GM18498 (cell line): Measurements from ENCODE around the gene HSD11B2.

Experiments used
- ATAC-seq: cut with Tn5 transposase; IDR thresholded peaks from one replicate; pipeline ENCODE4 v1.9.1; 2021; ENCODE audit warnings: mild to moderate bottlenecking, moderate library complexity; ENCODE audit not compliant: unreplicated experiment

The HSD11B2 gene

GRCh38 chr16:67396159-67397035, 34.5 kb upstream of the HSD11B2 start:
- ATAC-seq, result no peak

- no peak for ATAC-seq
Observed at GRCh38 chr16:67397036-67397801, 33.7 kb upstream of the HSD11B2 start.

DNA sequence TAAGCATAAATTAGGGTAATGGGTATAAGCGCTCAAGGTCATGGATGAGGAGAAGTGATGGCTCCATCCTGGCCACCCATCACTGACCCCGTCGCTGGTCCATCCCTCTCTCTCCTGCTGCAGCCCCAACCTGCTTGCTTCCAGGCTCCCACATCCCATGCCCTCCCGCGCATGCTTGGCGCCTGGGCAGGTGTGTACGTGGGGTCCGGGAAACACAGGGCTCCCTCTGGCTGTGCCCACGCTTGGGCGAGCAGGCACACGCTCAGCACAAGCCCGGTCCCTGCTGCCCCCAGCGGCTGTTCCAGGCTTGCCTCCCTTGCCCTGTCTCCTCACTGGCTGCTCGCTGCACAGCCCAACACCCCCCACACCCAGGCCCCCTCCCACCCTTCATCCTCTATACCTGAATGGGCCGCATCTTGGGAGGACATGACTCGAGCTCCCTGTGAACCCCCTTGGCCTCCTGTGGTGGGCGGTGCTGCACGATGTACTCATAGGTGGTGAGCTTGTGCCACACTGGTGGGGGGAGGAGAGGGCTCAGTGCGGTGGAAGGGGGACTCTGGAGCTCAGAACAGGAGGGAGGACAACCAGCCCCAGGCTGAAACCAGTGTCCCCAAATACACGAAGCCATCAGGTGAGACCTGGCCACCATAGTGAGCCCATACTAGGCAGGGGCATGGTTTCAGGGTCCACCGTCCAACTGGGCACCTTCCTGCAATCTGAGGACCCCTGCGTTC, 32.9 kb upstream of the HSD11B2 start:
- no peak for ATAC-seq

DNA sequence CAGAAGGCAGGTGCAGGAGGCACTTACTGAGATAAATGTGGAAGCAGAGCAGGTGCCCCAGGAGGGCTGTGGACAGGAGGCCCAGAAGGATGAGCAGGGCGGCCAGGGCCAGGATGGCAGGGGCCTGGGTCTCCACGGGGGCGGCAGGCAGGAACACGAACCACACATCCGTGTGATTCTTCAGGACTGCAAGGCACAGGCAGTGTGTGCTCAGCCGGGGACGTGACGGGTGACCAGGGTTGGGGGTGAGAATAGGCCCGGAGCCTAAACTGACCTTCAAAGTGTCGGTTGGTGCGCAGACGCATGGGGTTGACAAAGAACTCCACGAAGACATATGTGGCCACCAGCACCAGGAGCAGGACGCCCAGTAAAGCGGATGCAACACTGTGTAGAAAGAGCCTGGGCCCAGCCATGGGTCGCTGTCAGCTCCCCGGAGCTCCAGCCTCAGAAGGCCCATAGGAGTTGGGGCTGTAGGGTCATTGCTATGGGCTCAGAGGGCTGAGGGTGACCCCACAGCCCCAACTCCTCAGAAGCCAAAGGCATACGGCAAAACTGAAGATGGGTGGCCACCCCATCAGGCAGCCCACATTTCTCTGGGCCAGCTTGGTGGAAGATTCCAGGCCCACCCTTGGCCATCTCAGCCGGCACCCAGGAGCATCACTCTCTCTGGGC, 32.2 kb upstream of the HSD11B2 start:
- ATAC-seq, result no peak

- ATAC-seq, result no peak
Observed at GRCh38 chr16:67399218-67399733, 31.6 kb upstream of the HSD11B2 start.

GRCh38 chr16:67399749-67400704, 30.9 kb upstream of the HSD11B2 start:
- ATAC-seq, result no peak

- no peak for ATAC-seq
Observed at GRCh38 chr16:67400901-67401300, 30.0 kb upstream of the HSD11B2 start.

DNA sequence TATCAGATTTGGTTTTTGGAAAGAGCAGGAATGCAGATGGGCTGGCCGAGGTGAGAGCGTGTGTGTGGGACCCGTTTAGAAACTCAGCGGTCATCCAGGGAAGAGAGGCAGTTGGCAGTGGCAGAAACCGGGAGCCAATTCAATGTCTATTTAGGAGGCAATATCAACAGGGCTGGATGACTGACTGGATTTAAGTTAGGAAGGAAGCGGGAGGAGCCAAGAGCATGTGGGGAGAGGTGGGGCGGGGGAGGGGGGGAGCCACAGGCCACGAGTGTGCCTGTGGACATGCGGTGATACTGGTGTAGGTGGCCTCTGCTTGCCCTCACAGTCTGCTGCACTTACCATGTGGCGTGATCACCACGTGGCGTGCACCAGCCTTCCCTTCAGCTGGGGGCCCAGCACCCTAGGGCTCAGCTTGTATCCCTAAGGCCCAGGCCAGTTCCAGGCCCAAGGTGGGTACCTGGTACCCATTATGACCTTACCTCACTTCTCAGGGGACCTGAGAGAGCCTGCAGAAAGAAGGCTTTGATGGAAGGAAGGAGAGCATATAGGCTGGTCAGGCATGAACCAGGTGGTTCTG, 26.9 kb upstream of the HSD11B2 start:
- ATAC-seq, result no peak

GRCh38 chr16:67404740-67405226, 26.1 kb upstream of the HSD11B2 start:
- no peak for ATAC-seq

GRCh38 chr16:67405336-67405735, 25.6 kb upstream of the HSD11B2 start:
- no peak for ATAC-seq

DNA sequence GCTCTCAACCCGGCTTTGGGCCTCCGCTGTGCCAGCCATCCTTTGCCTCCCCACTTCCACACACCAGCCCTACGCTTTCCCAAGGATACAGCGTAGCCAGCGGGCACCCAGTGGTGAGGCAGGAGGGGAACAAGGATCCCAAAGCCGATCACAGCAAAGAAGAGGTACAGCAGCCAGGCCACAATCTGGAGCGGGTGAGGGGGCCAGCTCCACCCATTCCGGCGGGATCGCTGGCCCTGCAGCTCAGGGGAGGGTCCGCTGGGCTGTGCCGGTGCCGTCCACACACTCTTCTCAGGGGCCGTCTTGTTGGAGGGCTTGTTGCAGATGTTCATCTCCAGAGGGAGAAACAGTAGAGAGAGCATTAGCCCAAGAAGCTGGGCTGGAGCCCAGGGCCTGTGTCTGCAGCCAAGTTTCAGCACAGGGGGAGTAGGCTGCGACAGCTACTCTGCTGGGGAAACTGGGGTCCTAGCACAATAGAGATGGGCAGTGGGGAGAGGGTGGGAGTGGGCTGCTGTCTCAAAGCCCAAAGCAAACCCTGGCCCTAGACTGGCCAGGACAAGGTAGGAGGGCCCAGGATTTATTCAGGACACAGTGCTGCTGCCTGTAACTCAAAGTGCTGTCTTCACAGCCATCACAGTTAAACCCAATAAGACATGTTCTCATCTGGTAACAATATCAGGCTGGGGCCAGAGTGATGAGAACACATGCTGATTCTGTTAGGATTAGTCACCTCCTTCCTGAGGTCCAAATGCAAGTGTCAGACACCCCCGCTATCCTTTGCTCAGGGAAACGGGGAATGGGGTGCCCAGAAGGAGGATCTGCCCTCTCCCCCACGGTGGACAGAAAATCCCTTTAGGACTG, 24.6 kb upstream of the HSD11B2 start:
- ATAC-seq, result no peak

- no peak for ATAC-seq
Observed at GRCh38 chr16:67407176-67407787, 23.6 kb upstream of the HSD11B2 start.

GRCh38 chr16:67407788-67408452, 23.0 kb upstream of the HSD11B2 start:
- no peak for ATAC-seq

- ATAC-seq, result no peak
Observed at GRCh38 chr16:67409631-67410030, 21.3 kb upstream of the HSD11B2 start.

GRCh38 chr16:67411339-67411738, 19.6 kb upstream of the HSD11B2 start:
- no peak for ATAC-seq

DNA sequence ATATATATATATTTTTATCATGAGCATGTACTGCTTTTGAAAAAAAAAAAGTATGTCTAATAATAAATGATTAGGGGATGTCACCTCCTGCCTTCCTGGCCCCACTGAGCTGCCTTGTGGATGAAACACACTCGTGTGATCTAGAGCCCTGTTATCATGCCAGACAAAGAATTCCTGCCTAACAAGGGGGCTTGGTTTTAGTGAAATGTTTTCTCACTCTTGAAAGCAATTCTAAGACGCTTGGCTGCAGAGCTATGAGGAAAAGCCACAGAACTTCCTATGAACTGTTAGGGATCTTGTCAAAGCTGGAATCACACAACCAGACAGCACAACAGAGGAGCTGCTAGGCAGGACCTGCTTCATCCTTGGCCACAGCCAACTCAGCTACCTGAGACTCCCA, 18.6 kb upstream of the HSD11B2 start:
- ATAC-seq, result no peak
